ENCODE results near the gene LGALS9C.
"Not testable (repeated sequence)": the region's sequence is repeated elsewhere in the genome, so short reads cannot be mapped to it uniquely, and the experiment has no call there.

LGALS9C gene

GRCh38 chr17:18476508-18477308 is at the start of gene LGALS9C:
LGALS9C (plus strand) TSS chr17:18476789; CDS start chr17:18476855, 66 bp downstream.
- in situ Hi-C loops (cut with MboI; ENCODE audit: low pct_unique_long_range_greater_than_20kb, low sequenced_read_pairs, unreplicated experiment): not testable (repeated sequence)
- peak; percentile 3 for DNase-seq (ENCODE audit: low spot score)

- DNase-seq (ENCODE audit: low spot score); in situ Hi-C loops (cut with MboI; ENCODE audit: low pct_unique_long_range_greater_than_20kb, low sequenced_read_pairs, unreplicated experiment): not testable (repeated sequence)
Measured at GRCh38 chr17:18432206-18432605, 44.4 kb upstream of the LGALS9C start.

GRCh38 chr17:18439465-18439870 is 37.1 kb upstream of the LGALS9C start:
- in situ Hi-C loops (cut with MboI; ENCODE audit: low pct_unique_long_range_greater_than_20kb, low sequenced_read_pairs, unreplicated experiment); DNase-seq (ENCODE audit: low spot score): not testable (repeated sequence)

- in situ Hi-C loops (cut with MboI; ENCODE audit: low pct_unique_long_range_greater_than_20kb, low sequenced_read_pairs, unreplicated experiment); DNase-seq (ENCODE audit: low spot score): not testable (repeated sequence)
Measured at GRCh38 chr17:18442093-18442492, 34.5 kb upstream of the LGALS9C start.

GRCh38 chr17:18442532-18442931 is 34.1 kb upstream of the LGALS9C start:
- DNase-seq (ENCODE audit: low spot score); in situ Hi-C loops (cut with MboI; ENCODE audit: low pct_unique_long_range_greater_than_20kb, low sequenced_read_pairs, unreplicated experiment): not testable (repeated sequence)

More at GRCh38 chr17:18442093-18442492, 34.5 kb upstream of the LGALS9C start:
- peak; percentile 37 for TF ChIP-seq CTCF (IDR thresholded peaks at IDR 0.05; ENCODE audit: extremely low read depth, insufficient read depth, missing control alignments)

- DNase-seq (ENCODE audit: low spot score); in situ Hi-C loops (cut with MboI; ENCODE audit: low pct_unique_long_range_greater_than_20kb, low sequenced_read_pairs, unreplicated experiment): not testable (repeated sequence)
Measured at GRCh38 chr17:18447476-18448205, 28.9 kb upstream of the LGALS9C start.

GRCh38 chr17:18448311-18448710 is 28.3 kb upstream of the LGALS9C start:
- DNase-seq (ENCODE audit: low spot score); in situ Hi-C loops (cut with MboI; ENCODE audit: low pct_unique_long_range_greater_than_20kb, low sequenced_read_pairs, unreplicated experiment): not testable (repeated sequence)

- in situ Hi-C loops (cut with MboI; ENCODE audit: low pct_unique_long_range_greater_than_20kb, low sequenced_read_pairs, unreplicated experiment); DNase-seq (ENCODE audit: low spot score): not testable (repeated sequence)
Measured at GRCh38 chr17:18449833-18450232, 26.8 kb upstream of the LGALS9C start.

GRCh38 chr17:18450998-18451397 is 25.6 kb upstream of the LGALS9C start:
- in situ Hi-C loops (cut with MboI; ENCODE audit: low pct_unique_long_range_greater_than_20kb, low sequenced_read_pairs, unreplicated experiment); DNase-seq (ENCODE audit: low spot score): not testable (repeated sequence)

- in situ Hi-C loops (cut with MboI; ENCODE audit: low pct_unique_long_range_greater_than_20kb, low sequenced_read_pairs, unreplicated experiment); DNase-seq (ENCODE audit: low spot score): not testable (repeated sequence)
Measured at GRCh38 chr17:18451969-18452368, 24.6 kb upstream of the LGALS9C start.

- in situ Hi-C loops (cut with MboI; ENCODE audit: low pct_unique_long_range_greater_than_20kb, low sequenced_read_pairs, unreplicated experiment); DNase-seq (ENCODE audit: low spot score): not testable (repeated sequence)
Measured at GRCh38 chr17:18459035-18459434, 17.6 kb upstream of the LGALS9C start.

- DNase-seq (ENCODE audit: low spot score); in situ Hi-C loops (cut with MboI; ENCODE audit: low pct_unique_long_range_greater_than_20kb, low sequenced_read_pairs, unreplicated experiment): not testable (repeated sequence)
Measured at GRCh38 chr17:18463831-18464502, 12.6 kb upstream of the LGALS9C start.

GRCh38 chr17:18466250-18466983 is 10.2 kb upstream of the LGALS9C start:
- DNase-seq (ENCODE audit: low spot score); in situ Hi-C loops (cut with MboI; ENCODE audit: low pct_unique_long_range_greater_than_20kb, low sequenced_read_pairs, unreplicated experiment): not testable (repeated sequence)

- DNase-seq (ENCODE audit: low spot score); in situ Hi-C loops (cut with MboI; ENCODE audit: low pct_unique_long_range_greater_than_20kb, low sequenced_read_pairs, unreplicated experiment): not testable (repeated sequence)
Measured at GRCh38 chr17:18467001-18467400, 9.6 kb upstream of the LGALS9C start.

- DNase-seq (ENCODE audit: low spot score); in situ Hi-C loops (cut with MboI; ENCODE audit: low pct_unique_long_range_greater_than_20kb, low sequenced_read_pairs, unreplicated experiment): not testable (repeated sequence)
Measured at GRCh38 chr17:18468472-18469171, 8.0 kb upstream of the LGALS9C start.
